Inferior parietal cortex (tissue), 1 donor: ENCODE data around the gene STRBP.

ENCODE experiments used
- DNase-seq: peaks from one replicate; pipeline ENCODE4 v3.0.0-alpha.2; 2016; ENCODE audit errors: extremely low spot score

Gene STRBP

DNA sequence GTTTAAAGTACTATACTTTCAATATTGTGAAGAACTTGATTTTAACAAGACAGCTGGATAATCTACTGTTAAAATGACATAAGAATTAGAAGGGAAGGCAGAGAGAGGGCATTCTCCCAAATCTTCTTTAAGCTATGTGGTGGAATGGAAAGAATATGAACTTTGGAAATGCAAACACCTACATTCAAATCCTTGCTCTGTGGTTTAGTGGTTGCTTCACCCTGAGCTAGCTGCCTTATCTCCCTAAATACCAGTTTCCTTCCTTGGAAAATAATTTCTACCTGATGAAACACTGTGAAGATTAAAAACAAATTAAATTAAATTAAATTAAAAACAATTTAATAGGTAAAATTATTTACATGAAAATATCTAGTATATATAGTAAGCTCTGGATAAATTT lies 136.4 kb downstream of the STRBP start:
- no peak for DNase-seq

DNA sequence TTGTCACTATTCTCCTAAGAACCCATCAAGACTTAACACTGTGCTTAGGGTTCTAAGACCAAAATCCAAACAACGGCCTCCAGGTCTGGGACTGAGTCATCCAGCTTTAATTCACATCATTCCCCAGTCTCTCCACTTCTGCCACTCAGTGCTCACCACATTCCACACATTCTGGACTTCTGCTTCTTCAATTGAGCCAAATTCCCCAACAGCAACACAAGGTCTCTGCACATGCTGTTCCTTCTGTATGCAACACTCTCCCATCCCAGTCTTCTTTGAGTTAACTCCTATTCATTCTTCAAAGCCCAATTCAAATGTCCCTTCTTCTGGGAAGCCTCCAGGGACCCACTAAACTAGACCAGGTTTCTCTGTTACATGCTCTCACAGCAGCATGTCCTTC lies 137.1 kb downstream of the STRBP start:
- DNase-seq, result no peak

DNA sequence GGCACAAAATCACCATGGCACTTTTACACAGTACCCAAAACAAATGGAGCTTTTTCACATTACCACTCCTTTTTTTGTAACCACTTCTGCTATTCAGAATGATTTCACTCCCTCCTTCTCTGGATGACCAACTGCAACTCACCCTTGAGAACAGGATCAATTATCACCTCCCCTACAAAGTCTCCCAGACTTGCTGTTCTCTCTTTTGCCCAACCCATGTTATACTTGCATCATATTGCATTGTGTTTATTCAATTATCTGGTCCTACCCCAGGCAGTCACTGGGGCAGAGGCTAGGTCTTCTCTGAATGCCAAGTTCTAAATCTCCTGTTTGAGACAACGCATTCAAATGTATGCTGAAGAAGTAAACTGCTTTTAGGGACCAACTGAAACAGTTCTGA lies 139.0 kb downstream of the STRBP start:
- no peak for DNase-seq

DNA sequence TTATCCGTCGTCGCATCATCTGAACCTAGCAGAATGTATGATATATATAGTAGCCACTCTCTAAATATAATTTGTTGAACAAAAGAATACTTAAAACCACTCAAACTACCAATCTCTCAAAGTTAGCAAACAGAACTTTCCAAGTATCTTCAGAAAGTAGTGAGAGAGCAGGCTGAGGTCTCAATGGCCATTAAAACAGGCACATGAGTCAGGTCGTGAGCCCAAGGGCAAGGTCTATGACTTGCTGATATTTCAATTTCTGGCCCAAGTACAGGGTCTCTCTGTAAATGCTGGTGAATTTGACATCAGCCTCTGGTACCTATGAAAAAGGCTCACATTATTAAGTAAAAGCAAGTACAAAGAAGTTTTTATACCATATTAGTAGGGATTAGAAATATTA lies 139.8 kb downstream of the STRBP start:
- DNase-seq, result no peak

DNA sequence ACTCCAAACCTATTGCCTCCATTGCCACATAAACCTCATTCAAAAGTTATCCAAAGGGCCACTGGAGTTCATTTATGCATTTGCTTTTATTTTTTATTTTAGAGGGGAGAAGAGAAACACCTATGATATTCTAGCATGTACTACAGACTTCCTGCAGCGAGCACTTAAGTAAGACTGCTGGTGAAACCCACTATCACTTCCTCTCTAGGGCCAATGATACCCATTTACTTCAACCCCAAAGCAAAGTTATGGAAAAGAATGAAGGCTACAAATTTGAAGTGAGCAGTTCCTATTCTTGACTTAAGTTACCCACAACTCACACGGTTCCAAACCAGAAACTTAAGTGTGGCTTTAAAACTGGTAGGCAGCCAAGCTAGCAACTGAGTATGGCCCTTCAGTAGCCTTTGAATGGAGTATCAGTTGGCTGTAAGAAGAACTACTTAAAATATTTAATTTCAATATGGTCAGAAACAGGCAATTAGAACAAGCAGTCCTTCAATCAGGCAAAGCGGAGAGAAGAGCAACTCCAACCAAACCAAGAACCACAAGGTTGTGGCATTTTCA lies 140.8 kb downstream of the STRBP start:
- no peak for DNase-seq

DNA sequence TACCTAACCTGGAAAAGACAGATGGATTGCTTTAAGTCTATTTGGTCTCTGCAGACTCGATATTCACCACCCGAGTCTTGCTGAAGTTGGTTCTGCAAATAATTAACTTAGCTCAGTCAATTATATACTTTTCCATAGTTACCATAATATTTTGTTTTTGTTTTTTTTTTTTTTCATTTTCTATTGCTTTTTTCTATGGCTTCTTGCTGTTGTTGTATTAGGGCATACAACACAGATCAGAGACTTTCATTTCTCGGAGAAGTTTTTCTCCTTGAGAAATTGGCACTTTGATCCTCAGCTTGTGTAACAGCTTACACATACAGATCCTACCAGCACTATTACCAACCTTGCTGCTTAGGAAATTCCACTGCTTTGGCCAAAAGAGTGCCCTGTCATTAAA lies 146.9 kb downstream of the STRBP start:
- DNase-seq, result no peak

DNA sequence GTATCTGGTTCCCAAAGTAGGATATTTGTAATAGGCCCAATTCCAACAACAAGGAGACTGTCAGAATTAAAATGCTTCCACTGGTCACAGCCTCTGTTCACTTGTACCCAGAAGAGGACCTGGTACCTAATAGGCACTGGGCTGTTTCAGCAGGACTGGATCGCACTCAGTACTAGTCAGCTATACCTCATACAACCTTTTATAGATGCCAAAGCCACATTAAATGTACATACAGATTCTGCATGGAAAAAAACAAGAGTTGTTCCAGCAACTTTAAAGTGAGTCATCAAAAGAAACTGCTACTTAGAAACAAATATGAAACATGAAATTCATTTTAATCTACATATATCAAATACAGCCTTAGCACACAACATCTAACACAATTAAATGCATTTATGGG lies 147.4 kb downstream of the STRBP start:
- DNase-seq, result no peak

DNA sequence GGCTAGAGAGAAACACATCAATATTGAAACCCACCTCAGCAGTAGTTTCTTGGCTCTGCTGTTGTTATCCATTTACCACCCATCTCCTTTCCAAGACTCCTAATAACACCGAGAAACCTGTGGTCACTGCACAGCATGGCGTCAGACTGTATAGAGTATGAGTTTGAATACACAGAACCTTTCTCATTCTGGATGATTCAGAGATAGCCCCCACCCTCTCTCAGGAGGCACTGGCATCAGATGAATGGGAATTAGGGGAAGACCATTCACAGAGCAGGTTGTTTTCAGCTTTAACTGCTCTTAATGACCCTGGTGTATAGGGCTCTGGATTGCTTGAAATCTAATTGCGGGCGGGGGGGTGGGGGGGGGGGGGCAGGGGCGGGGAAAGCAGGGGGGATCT lies 148.3 kb downstream of the STRBP start:
- DNase-seq, result no peak

DNA sequence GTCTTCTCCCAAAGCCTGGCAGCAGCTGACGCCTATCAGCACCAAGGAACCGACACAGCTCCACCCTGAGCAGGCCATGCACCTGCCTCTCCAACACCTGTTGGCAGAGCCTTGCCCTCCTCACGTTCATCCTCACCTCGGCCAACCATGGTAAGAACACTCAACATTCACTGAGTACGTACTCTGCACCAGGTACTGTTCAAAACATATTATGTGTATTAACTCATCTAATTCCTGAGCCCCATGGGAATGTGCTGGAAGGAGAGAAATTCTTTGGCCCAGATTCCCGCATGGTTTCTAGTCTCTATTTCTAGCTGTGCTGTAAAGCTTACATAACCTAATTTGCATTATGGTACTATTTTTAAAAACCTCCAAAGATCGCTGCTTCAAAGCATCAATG lies 148.8 kb downstream of the STRBP start:
- peak; percentile 80 for DNase-seq

DNA sequence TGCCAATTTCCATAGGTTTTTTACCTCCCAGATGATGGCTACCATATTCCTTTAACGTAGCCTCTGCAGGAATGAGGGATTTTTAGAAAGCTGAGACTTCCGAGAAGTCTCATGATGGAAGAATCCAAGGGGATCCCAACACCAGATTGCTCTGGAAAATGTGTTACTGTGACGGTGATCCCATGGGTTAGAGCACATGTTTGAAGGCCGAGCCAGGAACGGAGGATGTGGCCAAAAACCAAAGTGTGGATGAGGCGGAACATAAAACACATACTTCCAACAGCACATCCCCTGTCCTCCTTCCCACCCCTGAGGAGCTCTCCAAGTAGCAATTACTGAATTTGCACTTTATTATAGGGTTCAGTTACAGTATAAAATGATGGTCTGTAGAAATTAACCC lies 152.3 kb downstream of the STRBP start:
- no peak for DNase-seq

DNA sequence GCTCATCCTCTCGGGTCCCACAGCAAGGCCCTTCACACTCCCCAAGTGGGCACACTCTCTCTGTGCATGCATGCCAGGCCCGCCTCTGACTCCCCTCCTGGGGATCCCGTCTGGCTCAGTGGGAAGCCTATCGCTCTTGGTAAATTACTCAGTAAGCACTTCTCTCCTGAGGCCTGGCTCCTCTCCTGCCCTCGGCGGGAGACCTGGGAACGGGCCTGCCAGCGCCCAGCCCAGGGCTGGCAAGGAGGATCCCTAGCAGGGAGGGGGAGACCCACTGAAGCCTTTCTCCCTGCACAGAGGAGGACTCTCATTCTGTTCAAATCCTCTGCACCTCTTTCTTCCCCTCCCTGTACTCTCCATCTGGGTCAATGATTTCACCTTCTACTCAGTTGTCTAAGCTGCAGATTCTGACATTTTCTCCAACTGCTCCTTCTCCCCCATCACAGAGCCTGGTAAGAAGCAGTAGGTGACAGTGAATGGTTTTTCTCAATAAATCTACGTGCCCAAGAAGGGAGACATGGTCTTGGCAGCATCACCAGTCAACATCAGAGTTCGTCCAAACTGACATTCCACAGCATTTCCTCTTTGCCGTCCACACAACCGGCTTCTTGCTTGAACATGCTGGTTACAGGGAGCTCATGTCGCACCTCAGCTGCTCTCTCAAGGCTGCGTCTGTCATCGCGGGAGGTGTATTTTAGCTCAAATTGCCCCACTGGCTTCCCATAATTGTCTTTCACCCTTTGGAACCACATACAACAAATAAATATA lies 153.1 kb downstream of the STRBP start:
- DNase-seq, result no peak

DNA sequence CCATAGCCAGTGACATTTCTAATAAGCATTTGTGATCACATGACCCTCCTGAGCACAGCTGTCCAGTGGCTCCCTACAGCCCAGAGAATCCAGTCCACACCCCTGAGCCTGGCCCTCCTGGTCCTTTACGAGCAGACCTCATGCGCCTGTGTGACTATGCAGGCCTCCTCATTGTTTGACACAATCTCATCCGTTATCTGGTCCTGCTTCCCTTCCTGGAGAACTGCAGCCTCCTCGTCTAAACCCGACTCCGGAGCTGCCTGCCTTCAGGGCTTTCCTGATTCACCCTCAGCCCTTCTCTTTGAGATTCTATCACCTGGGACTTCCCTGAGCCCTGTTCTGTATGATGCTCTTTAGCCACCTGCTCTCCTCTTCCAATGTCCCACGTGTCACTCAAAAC lies 155.2 kb downstream of the STRBP start:
- no peak for DNase-seq

DNA sequence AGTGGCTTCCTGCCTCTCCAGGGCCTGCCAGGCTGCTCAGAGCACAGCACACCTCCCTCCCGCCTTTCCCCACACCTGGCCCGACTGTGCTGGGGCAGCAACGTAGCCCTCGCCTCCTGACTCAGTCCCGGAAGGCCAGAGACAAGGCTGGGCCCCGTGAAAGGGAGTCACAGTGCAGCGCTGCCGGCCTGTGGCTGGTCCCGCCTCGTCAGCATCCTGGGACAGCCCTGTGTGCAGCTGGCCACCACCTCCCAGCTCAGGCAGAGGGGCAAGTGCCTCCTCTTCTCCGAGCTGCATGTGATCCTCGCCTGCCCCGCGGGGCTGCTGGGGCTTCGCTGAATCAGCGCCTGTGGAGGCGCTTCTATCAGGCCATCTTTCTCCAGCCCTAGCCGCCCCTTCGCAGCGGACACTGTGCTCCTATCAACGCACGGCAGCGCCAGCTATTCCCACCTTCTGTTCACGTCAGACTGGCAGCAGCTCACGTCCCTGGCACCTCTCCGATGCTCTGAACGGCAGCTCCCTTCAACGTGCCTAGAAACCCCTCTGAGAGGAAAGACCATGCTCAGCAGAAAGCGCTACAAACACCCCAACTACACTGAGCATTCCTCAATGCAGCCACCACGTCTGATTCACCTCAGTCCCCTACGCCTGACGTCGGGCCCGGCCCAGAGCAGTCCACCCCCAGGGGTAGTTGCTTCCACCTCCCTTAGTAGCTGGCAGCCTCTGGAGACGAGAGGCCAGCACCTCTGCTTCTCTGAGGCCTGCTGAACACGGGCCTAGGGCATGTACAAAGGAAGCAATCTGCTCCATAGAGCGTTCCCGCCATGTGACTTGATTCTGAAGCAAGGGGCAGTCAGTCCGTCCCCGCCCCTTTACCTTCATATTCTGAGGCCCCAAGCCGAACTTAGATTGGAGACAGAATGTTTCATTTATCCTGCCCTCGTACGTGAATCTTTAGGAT lies 156.1 kb downstream of the STRBP start:
- DNase-seq, result no peak

DNA sequence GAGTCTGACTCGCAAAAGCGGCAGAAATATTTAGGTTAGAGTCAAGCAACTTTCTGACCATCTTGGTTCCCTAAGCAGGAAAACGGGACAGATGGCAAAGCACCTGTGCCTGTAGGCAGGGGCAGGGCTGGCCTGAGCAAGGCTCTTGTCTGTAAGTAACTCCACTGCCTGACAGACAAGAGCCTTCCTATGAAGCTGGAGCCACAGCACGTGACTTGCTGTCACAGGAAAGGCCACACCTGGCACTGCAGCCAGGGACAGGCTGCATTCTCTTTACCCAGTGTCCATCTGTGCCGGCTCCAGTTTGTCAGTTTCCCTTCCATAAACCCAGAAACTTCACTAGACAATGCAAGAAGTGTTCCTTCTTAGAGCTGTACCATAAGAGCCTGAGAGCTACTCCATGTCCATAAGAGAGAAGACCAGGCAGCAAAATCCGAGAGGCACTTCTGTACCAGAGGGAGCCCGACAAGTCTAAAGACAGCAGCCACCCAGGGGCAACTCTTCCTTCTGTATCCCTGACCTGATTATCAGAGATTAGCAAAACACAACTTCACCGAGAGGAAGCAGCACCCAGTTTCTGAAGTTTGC lies 156.9 kb downstream of the STRBP start:
- no peak for DNase-seq

DNA sequence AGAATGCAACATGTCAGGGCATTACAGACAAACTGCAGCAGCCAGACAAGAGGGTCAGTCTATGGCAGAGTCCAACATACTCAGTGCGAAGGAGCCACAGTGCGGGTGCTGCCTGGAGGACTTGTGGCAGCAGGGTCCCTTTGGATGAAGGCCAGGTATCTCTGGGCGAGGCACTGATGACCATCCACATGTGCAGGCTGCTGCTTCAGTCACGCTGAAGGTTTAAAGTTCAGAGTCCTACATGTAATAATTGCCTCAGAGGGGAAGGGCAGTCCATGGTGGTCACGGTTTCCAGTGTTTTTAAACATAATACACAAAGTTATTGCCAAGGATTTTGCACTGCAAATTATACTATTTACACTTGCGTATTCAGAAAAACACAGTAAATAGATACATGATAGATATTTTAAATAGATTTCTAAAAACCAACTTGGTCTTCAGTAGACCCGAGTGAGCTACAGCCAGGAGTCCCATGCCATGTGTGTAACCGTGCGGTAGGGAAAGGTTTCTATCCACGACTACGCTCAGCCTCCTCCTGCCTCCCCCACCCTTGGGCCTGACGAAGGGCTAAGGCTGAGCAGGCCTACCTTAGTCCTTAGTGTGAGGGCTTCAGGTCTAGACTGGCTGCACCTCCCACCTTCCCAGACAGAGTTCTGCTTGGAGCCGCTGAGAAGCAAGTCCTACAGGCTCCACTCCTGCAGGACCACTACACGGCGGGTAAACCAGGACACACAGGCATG lies 158.7 kb downstream of the STRBP start:
- no peak for DNase-seq

DNA sequence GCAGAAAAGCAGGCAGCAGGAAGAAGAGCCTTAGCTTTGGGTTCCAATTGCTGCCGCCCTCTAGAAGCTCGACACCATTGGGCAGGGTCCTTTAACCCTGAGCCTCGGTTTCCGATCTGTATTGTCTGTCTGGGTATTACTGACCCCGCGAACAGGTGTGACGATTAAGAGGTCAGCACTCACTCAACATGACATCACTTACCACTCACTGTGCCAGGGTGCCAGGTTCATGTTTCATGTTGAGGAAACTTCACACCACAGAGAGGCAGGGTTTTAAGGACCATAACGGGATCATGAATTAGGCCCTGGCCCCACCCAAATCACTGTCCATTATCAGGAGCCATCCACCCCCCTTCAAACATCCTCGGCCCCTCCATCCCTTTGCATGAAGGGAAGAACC lies 159.4 kb downstream of the STRBP start:
- DNase-seq, result no peak

DNA sequence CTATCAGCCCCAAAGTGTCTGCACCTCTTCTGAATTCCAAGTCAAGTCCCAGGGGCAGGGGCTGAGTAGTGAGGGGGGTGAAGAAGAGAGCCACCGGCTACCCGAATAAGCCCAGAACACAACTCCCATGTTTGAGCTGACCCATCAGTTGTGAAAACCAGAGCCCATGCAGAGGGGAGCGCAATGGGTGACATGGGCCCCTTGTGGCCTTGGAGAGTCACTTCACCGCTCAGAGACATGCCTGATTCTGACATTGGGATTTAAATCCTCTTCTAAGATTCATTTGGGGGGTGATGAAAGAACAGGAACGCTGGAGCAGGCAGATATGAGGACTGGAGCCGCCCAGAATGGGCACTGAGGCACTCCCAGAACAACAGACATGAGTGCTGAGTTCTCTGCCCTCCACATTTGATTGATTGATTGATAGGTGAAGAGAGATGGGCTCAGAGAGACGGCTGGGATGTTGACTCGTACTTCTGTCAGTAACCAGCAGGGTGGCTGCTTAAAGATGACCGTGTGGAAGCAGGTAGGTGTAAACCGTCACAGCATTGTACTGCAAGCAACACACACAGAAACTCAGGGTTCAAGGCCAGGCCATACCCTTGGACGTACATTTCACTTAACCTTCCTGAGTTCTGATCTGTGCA lies 160.6 kb downstream of the STRBP start:
- no peak for DNase-seq

DNA sequence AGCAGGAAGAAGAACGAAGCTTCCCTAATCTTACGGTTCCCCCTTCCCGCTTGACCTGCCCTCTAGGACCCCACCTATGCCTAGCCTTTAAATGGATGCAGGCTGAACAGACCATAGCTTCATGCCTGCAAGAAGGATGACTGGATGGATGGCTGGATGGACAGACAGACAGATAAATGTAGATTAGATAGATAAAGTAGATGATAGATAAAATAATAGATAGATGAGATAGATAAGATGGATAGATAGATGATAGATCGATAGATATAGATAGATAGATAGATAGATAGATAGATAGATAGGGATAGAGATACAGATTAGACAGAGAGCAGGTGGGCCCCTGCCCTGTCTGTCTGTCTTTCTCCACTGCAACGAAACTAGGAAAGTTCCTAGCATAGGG lies 162.9 kb downstream of the STRBP start:
- DNase-seq, result no peak

DNA sequence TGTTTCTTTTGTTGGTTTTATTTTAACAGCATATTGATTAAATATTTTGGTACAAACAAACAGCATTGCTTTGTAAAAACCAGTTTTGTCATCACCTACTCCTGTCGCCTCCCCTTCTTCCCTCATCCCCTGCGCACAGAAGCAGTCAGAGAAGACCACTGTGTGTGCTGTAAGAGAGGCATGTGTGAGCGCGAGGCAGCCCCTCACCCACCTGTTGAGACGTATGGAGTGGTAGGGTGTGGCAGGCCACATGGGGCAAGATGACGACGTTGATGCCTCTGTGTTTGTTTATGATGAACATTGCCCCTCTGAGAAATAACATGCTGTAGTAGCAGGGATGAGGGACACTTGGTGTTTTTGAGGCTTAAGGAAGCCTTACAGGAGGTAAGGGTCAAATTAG lies 163.6 kb downstream of the STRBP start:
- DNase-seq, result no peak

DNA sequence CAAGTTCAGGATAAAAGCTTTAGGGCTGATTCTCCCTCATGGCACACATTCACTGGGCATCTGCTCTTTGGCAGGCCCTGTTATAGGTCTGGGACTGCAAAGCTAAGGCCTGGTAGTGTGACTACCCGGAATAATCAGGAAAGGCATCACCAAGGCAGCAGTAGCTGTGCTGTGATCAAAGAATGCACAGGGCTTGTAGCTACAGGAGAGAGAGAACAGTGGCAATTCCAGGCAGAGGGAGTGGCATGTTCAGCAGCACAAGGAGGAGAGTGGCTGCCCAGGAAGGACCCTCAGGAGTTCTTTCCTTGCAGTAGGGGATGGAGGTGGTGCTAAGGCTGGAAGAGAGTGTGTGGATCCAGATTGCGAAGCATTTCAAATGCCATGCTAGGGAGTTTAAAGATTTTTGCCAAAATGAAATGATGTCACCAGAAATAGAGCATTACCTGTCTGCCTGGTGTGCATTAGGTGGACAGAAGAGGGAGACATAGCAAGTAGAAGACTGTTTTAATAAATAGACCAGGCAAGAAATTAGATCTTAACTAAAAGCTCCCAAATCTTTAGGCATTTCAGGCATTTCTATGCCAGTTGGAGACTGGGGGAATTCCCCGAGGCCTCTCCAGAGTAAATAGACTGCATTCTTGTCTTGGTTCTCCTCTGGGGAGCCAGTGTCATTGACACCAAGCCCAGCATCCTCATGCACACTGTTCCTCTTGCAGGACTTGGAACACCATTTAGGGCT lies 165.8 kb downstream of the STRBP start:
- no peak for DNase-seq
